Neural cell (in vitro differentiated cells): ENCODE data around the gene MAGI1. TPM values are rescaled to one million over a fixed set of nuclear protein-coding genes. Genes with fewer than 3 reads are reported as not detected.

Experiments
- H2AFZ ChIP-seq: fragments of 200-600, 300-800 bp; sonication (generic), shearing (Covaris generic); 2 replicates; pipeline ENCODE4 v1.6.0; 2014; ENCODE audit warnings: low read depth, mild to moderate bottlenecking, antibody characterized with exemption, low read length, moderate library complexity
- H3F3A ChIP-seq: fragments of 200-600 bp; shearing (Covaris generic); 2 replicates; pipeline ENCODE4 v1.6.1; 2016; ENCODE audit warnings: mild to moderate bottlenecking, moderate library complexity, mixed read lengths, antibody characterized with exemption, low read length; ENCODE audit not compliant: insufficient read depth, poor library complexity, severe bottlenecking
- H3K27ac ChIP-seq: fragments of 200-600, 300-800 bp; sonication (generic), shearing (Covaris generic); 2 replicates; pipeline ENCODE4 v1.5.1; 2014; ENCODE audit warnings: mild to moderate bottlenecking, low read length, moderate library complexity
- H3K27me3 ChIP-seq: fragments of 300-800, 200-600 bp; sonication (generic), shearing (Covaris generic); 2 replicates; pipeline ENCODE4 v1.6.0; 2014; ENCODE audit warnings: mild to moderate bottlenecking, low read depth, low read length, moderate library complexity; ENCODE audit not compliant: insufficient read depth
- H3K36me3 ChIP-seq: fragments of 300-800, 200-600 bp; sonication (generic), shearing (Covaris generic); 2 replicates; pipeline ENCODE4 v1.5.1; 2014; ENCODE audit warnings: mild to moderate bottlenecking, antibody characterized with exemption, low read length, moderate library complexity; ENCODE audit not compliant: insufficient read depth
- H3K4me2 ChIP-seq: fragments of 300-800, 200-600 bp; sonication (generic), shearing (Covaris generic); 2 replicates; pipeline ENCODE4 v1.6.0; 2014; ENCODE audit warnings: mild to moderate bottlenecking, low read length
- H3K4me3 ChIP-seq: fragments of 300-800, 200-600 bp; sonication (generic), shearing (Covaris generic); 2 replicates; pipeline ENCODE4 v1.5.1; 2014; ENCODE audit warnings: mild to moderate bottlenecking, low read length, moderate library complexity
- H3K79me2 ChIP-seq: fragments of 200-600 bp; shearing (Covaris generic); replicated peaks from 2 replicates; pipeline ENCODE4 v1.6.0; 2014; ENCODE audit warnings: mild to moderate bottlenecking, low read length, moderate library complexity; ENCODE audit not compliant: insufficient read depth
- H3K9ac ChIP-seq: fragments of 300-800, 200-600 bp; sonication (generic), shearing (Covaris generic); 2 replicates; pipeline ENCODE4 v1.6.1; 2016; ENCODE audit warnings: mild to moderate bottlenecking, low read length, mixed read lengths
- H3K9me2 ChIP-seq: fragments of 200-600 bp; shearing (Covaris generic); 2 replicates; pipeline ENCODE4 v1.6.1; 2016; ENCODE audit warnings: mild to moderate bottlenecking, low read length, mixed read lengths; ENCODE audit not compliant: insufficient read depth
- H3K9me3 ChIP-seq: fragments of 200-600, 300-800 bp; sonication (generic), shearing (Covaris generic); 2 replicates; pipeline ENCODE4 v1.6.1; 2016; ENCODE audit warnings: mild to moderate bottlenecking, mixed run types, low read length, moderate library complexity, mixed read lengths
- H4K20me1 ChIP-seq: fragments of 200-600 bp; shearing (Covaris generic); 2 replicates; pipeline ENCODE4 v1.6.1; 2016; ENCODE audit warnings: mild to moderate bottlenecking, mixed run types; ENCODE audit not compliant: insufficient read depth
- CTCF ChIP-seq: fragments of 450-650 bp; IDR thresholded peaks from 2 replicates; pipeline ENCODE4 v1.5.1; 2014; ENCODE audit warnings: antibody characterized with exemption, mild to moderate bottlenecking, moderate library complexity; ENCODE audit not compliant: poor library complexity, severe bottlenecking
- EP300 ChIP-seq: fragments of 450-650 bp; conservative IDR thresholded peaks from 2 replicates; pipeline ENCODE4 v1.6.1; 2014; ENCODE audit warnings: antibody characterized with exemption, mild to moderate bottlenecking, moderate library complexity; ENCODE audit not compliant: poor library complexity, severe bottlenecking
- EZH2 ChIP-seq: fragments of 200-600, 300-800 bp; shearing (Covaris generic), sonication (generic); IDR thresholded peaks from 2 replicates; pipeline ENCODE4 v1.6.1; 2014; ENCODE audit warnings: antibody characterized with exemption, low read length, borderline replicate concordance, mild to moderate bottlenecking; ENCODE audit not compliant: insufficient read depth, poor library complexity, severe bottlenecking
- MXI1 ChIP-seq: fragments of 450-650 bp; conservative IDR thresholded peaks from 2 replicates; pipeline ENCODE4 v1.6.1; 2014; ENCODE audit warnings: antibody characterized with exemption, mild to moderate bottlenecking; ENCODE audit not compliant: poor library complexity, severe bottlenecking
- POLR2AphosphoS5 ChIP-seq: IDR thresholded peaks from 2 replicates; pipeline ENCODE4 v1.6.1; 2012
- RAD21 ChIP-seq: fragments of 450-650 bp; conservative IDR thresholded peaks from 2 replicates; pipeline ENCODE4 v1.6.1; 2014; ENCODE audit warnings: antibody characterized with exemption, mild to moderate bottlenecking, moderate library complexity
- REST ChIP-seq: IDR thresholded peaks from 2 replicates; pipeline ENCODE4 v1.6.1; 2012; ENCODE audit warnings: borderline replicate concordance
- SMC3 ChIP-seq: fragments of 450-650 bp; conservative IDR thresholded peaks from 2 replicates; pipeline ENCODE4 v1.6.1; 2014; ENCODE audit warnings: antibody characterized with exemption, mild to moderate bottlenecking, moderate library complexity; ENCODE audit not compliant: poor library complexity
- TAF1 ChIP-seq: IDR thresholded peaks from 2 replicates; pipeline ENCODE4 v1.6.1; 2012; ENCODE audit warnings: low read depth
- polyA plus RNA-seq: library from polyadenylated mRNA; depleted of rRNA; stranded (reverse); fragments of >200 nt; gene quantifications from 2 replicates; pipeline ENCODE4 v1.2.3, GENCODE V29; 2014

MAGI1 gene
- polyA plus RNA-seq, 1 donor from 2014 or later, result 44.7 TPM

GRCh38 chr3:65449841-65450428 is 588.8 kb downstream of the MAGI1 start:
- Histone ChIP-seq H3K4me3 (no peak overlapping the region), H3K9me2 (no peaks in the 10 kb centered on the region), H3K9ac (no peak overlapping the region), H3K9me3 (no peaks in the 10 kb centered on the region), H4K20me1 (no peaks in the 10 kb centered on the region), H3K36me3 (no peaks in the 10 kb centered on the region), H3F3A (no peaks in the 10 kb centered on the region), H2AFZ (no peak overlapping the region), H3K79me2 (no peaks in the 10 kb centered on the region), H3K27ac (no peak overlapping the region), H3K27me3 (no peaks in the 10 kb centered on the region), H3K4me2 (no peak overlapping the region)
- no peak for TF ChIP-seq EP300
- no peak for TF ChIP-seq CTCF
- TF ChIP-seq TAF1, result no peak
- no peak for TF ChIP-seq EZH2
- TF ChIP-seq SMC3, result no peak
- no peak for TF ChIP-seq REST
- no peak for TF ChIP-seq POLR2AphosphoS5
- no peak for TF ChIP-seq RAD21
- TF ChIP-seq MXI1, result no peak

- Histone ChIP-seq H3K9ac (no peak overlapping the region), H3K9me2 (no peaks in the 10 kb centered on the region), H3K36me3 (no peaks in the 10 kb centered on the region), H3K27ac (no peak overlapping the region), H3K4me2 (no peak overlapping the region), H3K9me3 (no peaks in the 10 kb centered on the region), H3K4me3 (no peak overlapping the region), H3F3A (no peaks in the 10 kb centered on the region), H4K20me1 (no peaks in the 10 kb centered on the region), H2AFZ (no peak overlapping the region), H3K79me2 (no peaks in the 10 kb centered on the region), H3K27me3 (no peaks in the 10 kb centered on the region)
- TF ChIP-seq EZH2 (no peak), POLR2AphosphoS5 (no peak), MXI1 (no peak), CTCF (no peak), SMC3 (no peak), EP300 (no peak), RAD21 (no peak), TAF1 (no peak), REST (no peak)
Measured at GRCh38 chr3:65448120-65448519, 590.6 kb downstream of the MAGI1 start.
